Measurements from ENCODE around the gene GALNT1.

GALNT1 gene

GRCh38 chr18:35577045-35577848 lies 4.3 kb upstream of the GALNT1 start:
- Histone ChIP-seq H3K27me3 (ENCODE audit: control insufficient read depth, insufficient read depth, low read length) (no peaks in the 10 kb centered on the region), H3K9ac (no peak overlapping the region), H3K79me2 (no peaks in the 10 kb centered on the region), H2AFZ (no peak overlapping the region), H3K27ac (no peak overlapping the region), H3K36me3 (ENCODE audit: control insufficient read depth, insufficient read depth, low read length) (no peaks in the 10 kb centered on the region), H3K4me2 (ENCODE audit: low read length) (no peak overlapping the region), H3K9me3 (ENCODE audit: control insufficient read depth, low read length) (no peaks in the 10 kb centered on the region), H3K4me1 (no peaks in the 10 kb centered on the region), H3K4me3 (ENCODE audit: low read depth, low read length) (no peak overlapping the region)
- TF ChIP-seq CTCF (IDR thresholded peaks at IDR 0.05) = no peak

GRCh38 chr18:35578481-35578880 lies 3.1 kb upstream of the GALNT1 start:
- no peak for TF ChIP-seq CTCF (IDR thresholded peaks at IDR 0.05)
- H3K4me1 ChIP-seq = peaks cover 6% of the 10 kb centered on the region
- H3K27ac ChIP-seq = no peak overlapping the region
- no peaks in the 10 kb centered on the region for H3K36me3 ChIP-seq (ENCODE audit: control insufficient read depth, insufficient read depth, low read length)
- no peak overlapping the region for H3K9ac ChIP-seq
- H3K4me3 ChIP-seq (ENCODE audit: low read depth, low read length) = no peak overlapping the region
- no peak overlapping the region for H2AFZ ChIP-seq
- H3K4me2 ChIP-seq (ENCODE audit: low read length) = no peak overlapping the region
- no peaks in the 10 kb centered on the region for H3K27me3 ChIP-seq (ENCODE audit: control insufficient read depth, insufficient read depth, low read length)
- H3K79me2 ChIP-seq = no peaks in the 10 kb centered on the region
- H3K9me3 ChIP-seq (ENCODE audit: control insufficient read depth, low read length) = no peaks in the 10 kb centered on the region

GRCh38 chr18:35578936-35579335 lies 2.6 kb upstream of the GALNT1 start:
- peaks cover 6% of the 10 kb centered on the region for H3K4me1 ChIP-seq
- H3K79me2 ChIP-seq = no peaks in the 10 kb centered on the region
- no peak for TF ChIP-seq CTCF (IDR thresholded peaks at IDR 0.05)
- no peak overlapping the region for H3K4me3 ChIP-seq (ENCODE audit: low read depth, low read length)
- H3K27ac ChIP-seq = no peak overlapping the region
- H3K27me3 ChIP-seq (ENCODE audit: control insufficient read depth, insufficient read depth, low read length) = no peaks in the 10 kb centered on the region
- H3K4me2 ChIP-seq (ENCODE audit: low read length) = no peak overlapping the region
- H2AFZ ChIP-seq = no peak overlapping the region
- no peaks in the 10 kb centered on the region for H3K36me3 ChIP-seq (ENCODE audit: control insufficient read depth, insufficient read depth, low read length)
- H3K9ac ChIP-seq = no peak overlapping the region
- H3K9me3 ChIP-seq (ENCODE audit: control insufficient read depth, low read length) = no peaks in the 10 kb centered on the region

GRCh38 chr18:35580701-35581539 lies 620 bp upstream of the GALNT1 start:
- H3K4me3 ChIP-seq (ENCODE audit: low read depth, low read length) = peak overlapping the region; percentile 72
- no peak for TF ChIP-seq CTCF (IDR thresholded peaks at IDR 0.05)
- H3K27me3 ChIP-seq (ENCODE audit: control insufficient read depth, insufficient read depth, low read length) = no peaks in the 10 kb centered on the region
- peak overlapping the region; percentile 82 for H3K27ac ChIP-seq
- H3K9ac ChIP-seq = peak overlapping the region; percentile 57
- no peaks in the 10 kb centered on the region for H3K9me3 ChIP-seq (ENCODE audit: control insufficient read depth, low read length)
- H3K36me3 ChIP-seq (ENCODE audit: control insufficient read depth, insufficient read depth, low read length) = no peaks in the 10 kb centered on the region
- H3K4me2 ChIP-seq (ENCODE audit: low read length) = peak overlapping the region; percentile 76
- H2AFZ ChIP-seq = peak overlapping the region; percentile 98
- peaks cover 6% of the 10 kb centered on the region for H3K79me2 ChIP-seq
- H3K4me1 ChIP-seq = peaks cover 6% of the 10 kb centered on the region

All from parathyroid adenoma (tissue), 2 donors.